Dedifferentiated amniotic fluid mesenchymal stem cell (primary cell): ENCODE measurements around the gene ZNF74.
"Not testable (repeated sequence)": the region's sequence is repeated elsewhere in the genome, so short reads cannot be mapped to it uniquely, and the experiment has no call there.

Experiments used
- DNase-seq: peaks from one replicate; pipeline ENCODE4 v3.0.0-alpha.2; 2016; ENCODE audit errors: extremely low spot score

The ZNF74 gene

DNA sequence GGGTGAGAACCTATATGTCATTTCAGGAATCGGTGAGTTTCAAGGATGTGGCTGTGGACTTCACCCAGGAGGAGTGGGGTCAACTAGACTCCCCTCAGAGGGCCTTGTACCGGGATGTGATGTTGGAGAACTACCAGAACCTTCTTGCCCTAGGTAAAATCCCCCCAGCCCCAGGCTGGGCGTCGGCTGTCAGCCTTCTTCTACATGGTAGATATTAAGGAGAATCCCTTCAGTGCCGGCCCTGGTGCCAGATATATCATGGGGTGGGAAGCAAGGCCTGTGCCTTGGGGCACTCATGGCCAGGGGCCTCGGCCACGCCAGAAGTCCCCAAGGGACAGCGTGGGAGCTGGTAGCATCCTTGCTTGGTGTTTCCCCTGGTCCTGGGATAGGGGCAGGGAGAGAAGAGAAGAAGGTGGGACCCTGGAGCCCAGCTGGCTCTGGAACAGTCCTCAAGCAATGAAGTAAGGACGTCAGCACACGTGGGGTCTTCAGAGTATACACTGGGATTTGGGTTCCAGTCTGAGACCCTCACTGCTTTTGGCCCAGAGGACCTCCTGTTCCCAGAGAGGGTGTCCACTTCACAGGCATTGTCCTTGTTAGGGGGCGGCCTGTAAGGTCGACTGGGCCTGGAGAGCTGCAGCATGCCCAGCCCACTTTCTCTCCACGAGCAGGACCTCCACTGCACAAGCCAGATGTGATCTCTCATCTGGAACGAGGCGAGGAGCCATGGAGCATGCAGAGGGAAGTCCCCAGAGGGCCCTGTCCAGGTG, 6.8 kb downstream of the ZNF74 start:
- no peak for DNase-seq

GRCh38 chr22:20401376-20402014, 7.5 kb downstream of the ZNF74 start:
- DNase-seq = no peak

- no peak for DNase-seq
Measured at GRCh38 chr22:20402960-20403778, 9.2 kb downstream of the ZNF74 start.

DNA sequence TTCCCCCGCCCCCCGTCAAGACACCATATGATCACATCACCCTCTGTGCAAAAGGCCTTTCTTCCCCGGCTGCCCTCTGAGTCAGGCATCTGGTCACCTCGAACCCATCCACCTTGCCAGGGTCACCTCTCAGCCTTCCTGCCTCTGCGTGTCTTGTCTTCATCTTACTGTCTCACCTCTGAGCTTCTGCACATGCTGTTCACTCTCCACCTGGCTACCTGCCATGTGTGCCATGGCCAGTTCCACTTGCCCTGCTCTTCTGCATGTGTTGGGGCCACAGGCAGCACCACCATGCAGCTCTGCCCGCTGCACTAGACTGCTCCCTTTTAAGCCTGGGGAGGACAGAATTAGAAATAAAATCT, 9.8 kb downstream of the ZNF74 start:
- DNase-seq = no peak

DNA sequence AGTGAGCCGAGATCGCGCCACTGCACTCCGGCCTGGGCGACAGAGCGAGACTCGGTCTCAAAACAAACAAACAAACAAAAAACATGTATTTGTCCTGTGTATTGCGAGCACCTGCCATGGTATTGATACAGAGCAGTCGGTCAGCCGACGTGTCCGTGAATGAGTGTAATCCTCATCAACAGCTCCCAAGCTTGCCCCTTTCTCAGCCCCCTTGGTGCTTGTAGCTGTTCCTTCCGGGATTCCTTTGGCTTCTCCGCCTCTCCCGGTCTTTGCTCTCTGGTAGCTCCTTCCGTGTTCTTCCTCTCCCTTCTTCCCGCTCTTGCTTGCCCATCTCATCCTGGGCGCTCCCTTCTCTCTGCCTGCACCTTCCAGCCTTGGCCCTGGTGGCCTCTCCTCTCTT, 10.9 kb downstream of the ZNF74 start:
- DNase-seq = no peak

DNA sequence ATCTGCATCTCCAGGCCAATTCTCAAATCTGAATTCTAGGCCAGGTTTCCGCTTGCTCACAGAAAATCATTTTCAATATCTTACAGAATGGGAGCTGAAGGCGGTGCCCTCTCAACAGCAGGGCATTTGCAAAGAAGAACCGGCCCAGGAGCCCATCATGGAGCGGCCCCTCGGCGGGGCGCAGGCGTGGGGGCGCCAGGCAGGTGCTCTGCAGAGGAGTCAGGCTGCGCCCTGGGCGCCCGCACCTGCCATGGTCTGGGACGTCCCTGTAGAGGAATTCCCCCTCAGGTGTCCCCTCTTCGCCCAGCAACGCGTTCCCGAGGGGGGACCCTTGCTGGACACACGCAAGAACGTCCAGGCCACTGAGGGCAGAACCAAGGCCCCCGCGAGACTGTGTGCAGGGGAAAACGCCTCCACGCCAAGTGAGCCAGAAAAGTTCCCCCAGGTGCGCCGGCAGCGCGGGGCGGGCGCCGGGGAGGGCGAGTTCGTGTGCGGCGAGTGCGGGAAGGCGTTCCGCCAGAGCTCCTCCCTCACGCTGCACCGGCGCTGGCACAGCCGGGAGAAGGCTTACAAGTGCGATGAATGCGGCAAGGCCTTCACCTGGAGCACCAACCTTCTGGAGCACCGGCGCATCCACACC, 11.5 kb downstream of the ZNF74 start:
- no peak for DNase-seq

DNA sequence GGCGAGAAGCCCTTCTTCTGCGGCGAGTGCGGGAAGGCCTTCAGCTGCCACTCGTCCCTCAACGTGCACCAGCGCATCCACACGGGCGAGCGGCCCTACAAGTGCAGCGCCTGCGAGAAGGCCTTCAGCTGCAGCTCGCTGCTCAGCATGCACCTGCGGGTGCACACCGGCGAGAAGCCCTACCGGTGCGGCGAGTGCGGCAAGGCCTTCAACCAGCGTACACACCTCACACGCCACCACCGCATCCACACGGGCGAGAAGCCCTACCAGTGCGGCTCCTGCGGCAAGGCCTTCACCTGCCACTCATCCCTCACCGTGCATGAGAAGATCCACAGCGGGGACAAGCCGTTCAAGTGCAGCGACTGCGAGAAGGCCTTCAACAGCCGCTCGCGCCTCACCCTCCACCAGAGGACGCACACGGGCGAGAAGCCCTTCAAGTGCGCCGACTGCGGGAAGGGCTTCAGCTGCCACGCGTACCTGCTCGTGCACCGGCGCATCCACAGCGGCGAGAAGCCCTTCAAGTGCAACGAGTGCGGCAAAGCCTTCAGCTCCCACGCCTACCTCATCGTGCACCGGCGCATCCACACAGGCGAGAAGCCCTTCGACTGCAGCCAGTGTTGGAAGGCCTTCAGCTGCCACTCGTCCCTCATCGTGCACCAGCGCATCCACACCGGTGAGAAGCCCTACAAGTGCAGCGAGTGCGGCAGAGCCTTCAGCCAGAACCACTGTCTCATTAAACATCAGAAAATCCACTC, 12.2 kb downstream of the ZNF74 start:
- DNase-seq = no peak

GRCh38 chr22:20406686-20407408, 12.9 kb downstream of the ZNF74 start:
- no peak for DNase-seq

DNA sequence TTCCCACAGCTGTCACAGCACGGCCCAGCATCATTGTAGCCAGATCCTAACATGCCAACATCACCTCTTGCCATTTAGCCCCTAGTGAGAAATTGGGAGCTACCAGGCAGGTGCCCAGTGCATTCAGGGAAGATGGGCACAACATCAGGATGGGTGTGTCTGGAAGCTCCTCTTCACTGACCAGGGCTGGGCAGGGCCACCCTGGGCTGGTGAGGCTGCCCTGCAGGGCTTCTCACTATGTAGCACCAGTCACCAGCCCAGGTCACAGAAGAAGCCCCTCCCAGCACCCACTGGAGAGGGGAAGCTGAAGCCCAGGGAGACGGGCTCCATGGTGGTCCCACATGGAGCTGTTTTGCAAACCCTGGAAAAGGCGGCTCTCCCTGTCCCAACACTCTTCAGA, 13.9 kb downstream of the ZNF74 start:
- DNase-seq = no peak

- DNase-seq = no peak
Measured at GRCh38 chr22:20408891-20409290, 14.9 kb downstream of the ZNF74 start.

DNA sequence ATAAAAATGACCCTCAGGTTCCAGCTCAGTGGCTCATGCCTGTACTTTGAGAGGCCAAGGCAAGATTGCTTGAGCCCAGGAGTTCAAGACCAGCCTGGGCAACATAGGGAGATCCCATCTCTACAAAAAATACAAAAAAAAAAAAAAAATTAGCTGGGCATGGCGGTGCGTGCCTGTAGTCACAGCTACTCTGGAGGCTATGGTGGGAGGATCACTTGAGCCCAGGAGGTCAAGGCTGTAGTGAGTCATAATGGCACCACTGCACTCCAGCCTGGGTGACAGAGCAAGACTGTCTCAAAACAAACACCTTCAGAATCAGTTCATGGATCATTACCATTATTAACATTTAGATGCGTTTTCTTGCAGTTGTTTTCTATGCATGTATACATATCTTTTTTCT, 15.4 kb downstream of the ZNF74 start:
- DNase-seq = not testable (repeated sequence)

- no peak for DNase-seq
Measured at GRCh38 chr22:20412474-20413216, 18.7 kb downstream of the ZNF74 start.

DNA sequence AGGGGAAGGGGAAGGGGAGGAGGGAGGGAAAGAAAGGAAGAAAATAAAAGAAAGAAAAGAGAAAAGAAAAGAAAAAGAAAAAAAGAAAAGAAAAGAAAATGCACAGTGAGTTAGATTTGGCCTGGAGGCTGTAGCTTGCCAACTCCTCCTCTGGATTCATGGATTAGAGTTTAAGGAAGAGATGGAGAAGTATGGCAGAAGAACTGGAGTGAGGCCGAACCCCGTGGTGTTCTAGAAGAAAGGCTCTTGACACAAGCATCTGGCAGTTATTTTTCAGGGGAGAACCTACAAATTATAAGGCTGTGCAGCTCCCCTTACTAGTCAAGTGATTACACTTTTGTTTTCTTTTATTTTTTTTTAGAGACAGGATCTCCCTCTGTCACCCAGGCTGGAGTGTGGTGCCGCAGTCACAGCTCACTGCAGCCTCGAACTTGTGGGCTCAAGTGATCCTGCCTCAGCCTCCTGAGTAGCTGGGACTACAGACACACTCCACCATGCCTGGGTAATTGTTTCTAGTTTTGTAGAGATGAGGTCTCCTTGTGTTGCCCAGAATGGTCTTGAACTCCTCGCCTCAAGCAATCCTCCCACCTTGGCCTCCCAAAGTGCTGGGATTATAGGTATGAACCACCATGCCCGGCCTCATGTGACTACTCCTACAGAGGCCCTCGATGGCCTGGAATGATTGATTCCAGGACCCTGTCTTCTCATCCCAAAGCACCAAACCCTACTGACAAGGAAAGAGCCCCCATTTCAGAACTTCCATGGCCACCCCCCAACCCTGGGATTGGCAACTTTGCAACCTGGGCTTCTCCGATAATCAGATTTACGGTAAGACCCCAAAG, 19.5 kb downstream of the ZNF74 start:
- no peak for DNase-seq

GRCh38 chr22:20414059-20414440, 20.1 kb downstream of the ZNF74 start:
- no peak for DNase-seq

DNA sequence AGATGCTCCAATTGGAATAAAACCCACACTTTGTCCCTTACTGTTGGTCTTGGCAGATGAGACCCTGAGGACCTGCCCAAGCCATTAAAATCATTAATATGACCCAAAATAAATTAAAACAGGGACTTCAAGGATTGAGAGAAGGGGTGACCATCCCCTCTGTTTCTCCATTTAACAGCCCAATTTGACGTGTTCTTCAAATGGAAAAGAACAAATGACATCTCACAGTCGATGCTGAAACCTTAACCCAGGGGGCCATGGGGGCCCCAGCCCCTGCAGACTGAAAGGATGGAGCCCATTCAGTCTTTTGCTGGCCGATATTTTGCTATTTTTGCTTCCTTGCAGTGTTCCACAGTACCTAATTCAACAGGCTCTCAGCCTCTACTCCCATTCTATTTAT, 20.5 kb downstream of the ZNF74 start:
- no peak for DNase-seq

DNA sequence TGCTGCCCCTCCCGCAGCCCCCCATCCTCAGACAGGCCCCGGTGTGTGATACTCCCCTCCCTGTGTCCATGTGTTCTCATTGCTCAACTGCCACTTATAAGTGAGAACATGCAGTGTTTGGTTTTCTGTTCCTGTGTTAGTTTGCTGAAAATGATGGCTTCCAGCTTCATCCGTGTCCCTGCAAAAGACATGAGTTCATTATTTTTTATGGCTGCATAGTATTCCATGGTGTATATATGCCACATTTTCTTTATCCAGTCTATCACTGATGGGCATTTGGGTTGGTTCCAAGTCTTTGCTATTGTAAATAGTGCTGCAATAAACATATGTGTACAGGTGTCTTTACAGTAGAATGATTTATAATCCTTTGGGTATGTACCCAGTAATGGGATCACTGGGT, 21.3 kb downstream of the ZNF74 start:
- DNase-seq = not testable (repeated sequence)

DNA sequence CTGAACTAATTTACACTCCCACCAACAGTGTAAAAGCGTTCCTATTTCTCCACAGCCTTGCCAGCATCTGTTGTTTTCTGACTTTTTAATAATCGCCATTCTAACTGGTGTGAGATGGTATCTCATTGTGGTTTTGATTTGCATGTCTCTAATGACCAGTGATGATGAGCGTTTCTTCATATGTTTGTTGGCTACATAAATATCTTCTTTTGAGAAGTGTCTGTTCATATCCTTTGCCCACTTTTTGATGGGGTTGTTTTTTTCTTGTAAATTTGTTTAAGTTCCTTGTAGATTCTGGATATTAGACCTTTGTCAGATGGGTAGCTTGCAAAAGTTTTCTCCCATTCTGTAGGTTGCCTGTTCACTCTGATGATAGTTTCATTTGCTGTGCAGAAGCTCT, 21.7 kb downstream of the ZNF74 start:
- not testable (repeated sequence) for DNase-seq

DNA sequence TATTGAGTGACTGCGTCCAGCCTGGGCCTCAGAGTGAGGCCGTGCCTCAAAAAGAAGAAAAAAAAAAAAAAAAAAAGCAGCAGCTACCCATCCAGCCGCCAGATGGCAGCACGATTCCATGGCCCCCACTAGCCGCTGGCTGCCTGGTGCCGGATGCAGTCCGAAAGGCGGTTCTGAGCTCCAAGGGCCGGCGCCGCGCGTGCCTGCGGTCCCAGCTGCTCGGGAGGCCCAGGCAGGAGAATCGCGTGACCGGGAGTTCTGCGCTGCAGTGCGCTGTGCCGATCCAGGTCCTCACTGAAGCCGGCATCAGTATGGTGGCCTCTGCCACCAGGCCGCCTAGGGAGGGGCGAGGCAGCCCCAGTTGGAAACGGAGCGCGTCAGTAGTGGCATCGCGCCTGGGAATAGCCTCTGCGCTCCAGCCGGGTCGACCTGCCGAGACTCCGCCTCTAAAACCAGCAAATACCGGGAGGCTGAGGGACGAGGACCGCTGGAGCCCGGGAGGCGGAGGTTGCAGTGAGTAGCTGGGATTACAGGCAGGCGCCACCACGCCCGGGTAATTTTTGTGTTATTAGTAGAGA, 24.3 kb downstream of the ZNF74 start:
- DNase-seq = peak; percentile 87

DNA sequence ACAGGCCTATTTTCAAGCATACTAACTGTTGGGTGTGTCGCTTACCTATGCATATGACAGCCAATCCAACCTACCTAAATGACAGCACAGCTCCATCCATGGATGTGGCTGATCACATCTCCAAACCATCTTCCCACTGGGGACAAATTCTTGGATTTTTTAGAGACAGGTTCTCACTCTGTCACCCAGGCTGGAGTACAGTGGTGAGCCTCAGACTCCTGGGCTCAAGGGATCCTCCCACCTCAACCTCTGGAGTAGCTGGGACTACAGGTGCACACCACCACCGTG, 25.7 kb downstream of the ZNF74 start:
- no peak for DNase-seq
